ENCODE results near the gene DSTN.
A peak's percentile ranks its signal among the peaks of the same experiment; 100 is the strongest.

The DSTN gene

DNA sequence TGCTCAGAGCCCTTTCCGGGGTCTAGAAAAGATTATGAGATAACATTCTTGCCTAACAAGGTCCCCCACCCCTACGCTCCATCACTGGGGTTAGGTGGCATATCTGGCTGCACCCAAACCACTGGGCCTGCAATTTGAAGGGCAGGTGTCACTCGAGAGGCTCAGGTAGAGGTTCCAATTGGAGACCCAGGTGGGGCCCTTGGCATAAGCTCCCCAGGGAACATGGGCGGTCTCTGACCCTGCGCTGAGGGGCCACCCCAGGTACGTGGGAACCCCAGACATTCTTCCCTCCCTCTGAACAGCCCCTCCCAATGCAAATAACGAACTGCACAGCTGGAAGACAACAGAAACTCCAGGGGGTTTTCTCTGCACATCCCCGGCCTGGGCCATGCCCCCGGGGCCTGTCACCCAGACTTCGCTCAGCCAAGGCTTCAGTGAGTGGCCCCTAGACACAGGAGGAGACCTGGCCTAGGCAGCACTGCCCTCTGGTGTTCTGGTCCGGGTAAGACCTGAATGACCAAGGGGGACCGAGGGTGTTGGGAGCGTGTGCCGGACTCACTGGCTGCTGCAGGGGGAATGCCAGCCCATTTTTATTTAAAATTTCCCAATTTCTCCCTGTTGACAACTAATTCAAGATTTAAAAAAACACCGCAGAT is 47.5 kb downstream of the DSTN start:
- no peak overlapping the region for H2AFZ ChIP-seq (ENCODE audit: low read length)
- TF ChIP-seq CTCF (IDR thresholded peaks at IDR 0.05; ENCODE audit: low read length) (peak; percentile 67), EZH2 (IDR thresholded peaks at IDR 0.05; ENCODE audit: borderline replicate concordance, low read length) (no peak)
- no peak overlapping the region for H3K4me2 ChIP-seq (ENCODE audit: low read length)
- H3F3A ChIP-seq (ENCODE audit: insufficient read depth, low read length), result no peaks in the 10 kb centered on the region
- no peak overlapping the region for H3K4me3 ChIP-seq (ENCODE audit: low read depth, low read length, poor library complexity, severe bottlenecking)
- H3K4me1 ChIP-seq (ENCODE audit: insufficient read depth, low read length, severe bottlenecking), result no peaks in the 10 kb centered on the region
- H3K79me2 ChIP-seq (ENCODE audit: insufficient read depth, low read length), result no peaks in the 10 kb centered on the region
- peaks cover 24% of the 10 kb centered on the region; the same call in 1 of the 2 replicates for H3K36me3 ChIP-seq (ENCODE audit: insufficient read depth, low read length)
- no peaks in the 10 kb centered on the region for H3K27me3 ChIP-seq (ENCODE audit: insufficient read depth, low read length)
- H3K9ac ChIP-seq (ENCODE audit: low read length), result no peak overlapping the region
- H3K27ac ChIP-seq (ENCODE audit: low read depth, low read length, poor library complexity, severe bottlenecking), result no peak overlapping the region
- H3K9me2 ChIP-seq (ENCODE audit: low read depth, low read length), result no peaks in the 10 kb centered on the region
- no peaks in the 10 kb centered on the region for H4K20me1 ChIP-seq (ENCODE audit: insufficient read depth, low read length)
- no peaks in the 10 kb centered on the region for H3K9me3 ChIP-seq (ENCODE audit: low read length)

GRCh38 chr20:17617868-17618672 is 48.2 kb downstream of the DSTN start:
- H3K4me3 ChIP-seq (ENCODE audit: low read depth, low read length, poor library complexity, severe bottlenecking), result no peak overlapping the region
- H3K9me2 ChIP-seq (ENCODE audit: low read depth, low read length), result no peaks in the 10 kb centered on the region
- no peak overlapping the region for H3K4me2 ChIP-seq (ENCODE audit: low read length)
- no peak overlapping the region for H3K9ac ChIP-seq (ENCODE audit: low read length)
- TF ChIP-seq CTCF (IDR thresholded peaks at IDR 0.05; ENCODE audit: low read length) (no peak; the same call in 1 of the 2 replicates), EZH2 (IDR thresholded peaks at IDR 0.05; ENCODE audit: borderline replicate concordance, low read length) (no peak)
- no peaks in the 10 kb centered on the region for H3F3A ChIP-seq (ENCODE audit: insufficient read depth, low read length)
- H4K20me1 ChIP-seq (ENCODE audit: insufficient read depth, low read length), result no peaks in the 10 kb centered on the region
- no peak overlapping the region for H3K27ac ChIP-seq (ENCODE audit: low read depth, low read length, poor library complexity, severe bottlenecking)
- H3K79me2 ChIP-seq (ENCODE audit: insufficient read depth, low read length), result no peaks in the 10 kb centered on the region
- no peak overlapping the region for H2AFZ ChIP-seq (ENCODE audit: low read length)
- peaks cover 27% of the 10 kb centered on the region; the same call in 1 of the 2 replicates for H3K36me3 ChIP-seq (ENCODE audit: insufficient read depth, low read length)
- no peaks in the 10 kb centered on the region for H3K9me3 ChIP-seq (ENCODE audit: low read length)
- no peaks in the 10 kb centered on the region for H3K4me1 ChIP-seq (ENCODE audit: insufficient read depth, low read length, severe bottlenecking)
- H3K27me3 ChIP-seq (ENCODE audit: insufficient read depth, low read length), result no peaks in the 10 kb centered on the region

GRCh38 chr20:17618673-17619013 is 48.8 kb downstream of the DSTN start:
- TF ChIP-seq CTCF (IDR thresholded peaks at IDR 0.05; ENCODE audit: low read length) (no peak), EZH2 (IDR thresholded peaks at IDR 0.05; ENCODE audit: borderline replicate concordance, low read length) (no peak)
- no peaks in the 10 kb centered on the region for H3K9me2 ChIP-seq (ENCODE audit: low read depth, low read length)
- no peak overlapping the region for H3K4me2 ChIP-seq (ENCODE audit: low read length)
- H3K36me3 ChIP-seq (ENCODE audit: insufficient read depth, low read length), result peaks cover 28% of the 10 kb centered on the region; the same call in 1 of the 2 replicates
- no peak overlapping the region for H3K4me3 ChIP-seq (ENCODE audit: low read depth, low read length, poor library complexity, severe bottlenecking)
- H3K27me3 ChIP-seq (ENCODE audit: insufficient read depth, low read length), result no peaks in the 10 kb centered on the region
- H3K9ac ChIP-seq (ENCODE audit: low read length), result no peak overlapping the region
- H3K4me1 ChIP-seq (ENCODE audit: insufficient read depth, low read length, severe bottlenecking), result no peaks in the 10 kb centered on the region
- no peak overlapping the region for H2AFZ ChIP-seq (ENCODE audit: low read length)
- H3K27ac ChIP-seq (ENCODE audit: low read depth, low read length, poor library complexity, severe bottlenecking), result no peak overlapping the region
- H3F3A ChIP-seq (ENCODE audit: insufficient read depth, low read length), result no peaks in the 10 kb centered on the region
- no peaks in the 10 kb centered on the region for H4K20me1 ChIP-seq (ENCODE audit: insufficient read depth, low read length)
- no peaks in the 10 kb centered on the region for H3K79me2 ChIP-seq (ENCODE audit: insufficient read depth, low read length)
- H3K9me3 ChIP-seq (ENCODE audit: low read length), result no peaks in the 10 kb centered on the region
